ENCODE measurements around the gene RSBN1.

DNA sequence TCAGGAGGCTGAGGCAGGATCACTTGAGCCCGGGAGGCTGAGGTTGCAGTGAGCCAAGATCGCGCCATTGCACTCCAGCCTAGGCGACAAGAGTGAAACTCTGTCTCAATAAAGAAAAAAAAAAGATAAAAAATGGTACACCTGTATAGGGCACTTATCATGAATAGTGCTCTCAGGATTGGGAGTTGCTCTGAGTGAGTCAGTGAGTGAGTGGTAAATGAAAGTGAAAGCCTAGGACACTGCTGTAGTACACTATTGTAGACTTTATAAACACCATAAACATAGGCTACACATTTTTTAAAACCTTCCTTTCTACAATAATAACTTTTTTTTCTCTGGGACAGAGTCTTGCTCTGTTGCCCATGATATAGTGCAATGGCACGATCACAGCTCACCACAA lies 69.8 kb downstream of the RSBN1 start:
- TF ChIP-seq, protein P1, sequence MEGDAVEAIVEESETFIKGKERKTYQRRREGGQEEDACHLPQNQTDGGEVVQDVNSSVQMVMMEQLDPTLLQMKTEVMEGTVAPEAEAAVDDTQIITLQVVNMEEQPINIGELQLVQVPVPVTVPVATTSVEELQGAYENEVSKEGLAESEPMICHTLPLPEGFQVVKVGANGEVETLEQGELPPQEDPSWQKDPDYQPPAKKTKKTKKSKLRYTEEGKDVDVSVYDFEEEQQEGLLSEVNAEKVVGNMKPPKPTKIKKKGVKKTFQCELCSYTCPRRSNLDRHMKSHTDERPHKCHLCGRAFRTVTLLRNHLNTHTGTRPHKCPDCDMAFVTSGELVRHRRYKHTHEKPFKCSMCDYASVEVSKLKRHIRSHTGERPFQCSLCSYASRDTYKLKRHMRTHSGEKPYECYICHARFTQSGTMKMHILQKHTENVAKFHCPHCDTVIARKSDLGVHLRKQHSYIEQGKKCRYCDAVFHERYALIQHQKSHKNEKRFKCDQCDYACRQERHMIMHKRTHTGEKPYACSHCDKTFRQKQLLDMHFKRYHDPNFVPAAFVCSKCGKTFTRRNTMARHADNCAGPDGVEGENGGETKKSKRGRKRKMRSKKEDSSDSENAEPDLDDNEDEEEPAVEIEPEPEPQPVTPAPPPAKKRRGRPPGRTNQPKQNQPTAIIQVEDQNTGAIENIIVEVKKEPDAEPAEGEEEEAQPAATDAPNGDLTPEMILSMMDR (IDR thresholded peaks at IDR 0.05) = no peak
- no peak for TF ChIP-seq POLR2A (IDR thresholded peaks at IDR 0.05)

Measured in lower leg skin (tissue), 3 donors.